Measurements from ENCODE around the gene IRAK1BP1.
"Not testable (repeated sequence)": the region's sequence is repeated elsewhere in the genome, so short reads cannot be mapped to it uniquely, and the experiment has no call there.

IRAK1BP1 gene, protein sequence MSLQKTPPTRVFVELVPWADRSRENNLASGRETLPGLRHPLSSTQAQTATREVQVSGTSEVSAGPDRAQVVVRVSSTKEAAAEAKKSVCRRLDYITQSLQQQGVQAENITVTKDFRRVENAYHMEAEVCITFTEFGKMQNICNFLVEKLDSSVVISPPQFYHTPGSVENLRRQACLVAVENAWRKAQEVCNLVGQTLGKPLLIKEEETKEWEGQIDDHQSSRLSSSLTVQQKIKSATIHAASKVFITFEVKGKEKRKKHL

DNA sequence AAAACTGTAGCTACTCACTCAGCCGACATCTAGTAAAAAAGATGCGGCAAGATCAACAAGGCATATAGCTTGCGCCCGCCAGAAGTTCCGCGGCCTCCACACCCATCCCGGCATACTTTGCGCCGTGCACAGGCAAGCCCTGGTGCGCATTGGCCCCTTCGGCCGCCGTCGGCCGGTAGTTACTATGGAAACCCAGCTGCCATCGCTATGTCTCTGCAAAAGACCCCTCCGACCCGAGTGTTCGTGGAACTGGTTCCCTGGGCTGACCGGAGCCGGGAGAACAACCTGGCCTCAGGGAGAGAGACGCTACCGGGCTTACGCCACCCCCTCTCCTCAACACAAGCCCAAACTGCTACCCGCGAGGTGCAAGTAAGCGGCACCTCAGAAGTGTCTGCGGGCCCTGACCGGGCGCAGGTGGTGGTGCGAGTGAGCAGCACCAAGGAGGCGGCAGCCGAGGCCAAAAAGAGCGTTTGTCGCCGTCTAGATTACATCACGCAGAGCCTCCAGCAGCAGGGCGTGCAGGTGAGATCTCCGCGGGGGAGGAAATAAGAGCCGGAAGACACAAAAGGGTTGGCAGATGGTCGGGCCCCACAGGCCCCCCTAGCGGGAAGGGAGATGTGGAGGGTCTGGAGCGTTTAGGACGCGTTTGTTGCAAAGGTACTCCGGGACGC is at the start of gene IRAK1BP1:
TSS of gene IRAK1BP1 (plus strand) at position 182 of the 671 bp plus-strand sequence. CDS start at position 208, 26 bp downstream.
- in situ Hi-C loops (cut with HindIII; ENCODE audit: low sequenced_read_pairs), result no loop called here

DNA sequence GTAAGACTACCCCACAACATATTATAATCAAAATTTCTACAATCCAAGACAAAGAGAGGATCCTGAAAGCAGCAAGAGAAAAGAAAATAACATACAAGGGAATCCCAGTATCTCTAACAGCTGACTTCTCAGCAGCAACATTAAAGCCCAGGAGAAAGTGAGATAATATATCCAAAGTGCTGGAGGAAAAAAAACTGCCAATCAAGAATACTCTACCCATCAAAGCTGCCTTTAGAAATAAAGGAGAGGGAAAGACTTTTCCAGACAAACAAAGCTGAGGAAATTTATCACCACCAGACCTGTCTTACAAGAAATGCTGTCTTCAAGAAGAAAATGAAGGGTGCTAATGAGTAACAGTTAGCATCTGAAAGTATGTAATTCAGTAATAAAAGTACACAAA is 43.3 kb upstream of the IRAK1BP1 start:
- in situ Hi-C loops (cut with HindIII; ENCODE audit: low sequenced_read_pairs), result no loop called here

DNA sequence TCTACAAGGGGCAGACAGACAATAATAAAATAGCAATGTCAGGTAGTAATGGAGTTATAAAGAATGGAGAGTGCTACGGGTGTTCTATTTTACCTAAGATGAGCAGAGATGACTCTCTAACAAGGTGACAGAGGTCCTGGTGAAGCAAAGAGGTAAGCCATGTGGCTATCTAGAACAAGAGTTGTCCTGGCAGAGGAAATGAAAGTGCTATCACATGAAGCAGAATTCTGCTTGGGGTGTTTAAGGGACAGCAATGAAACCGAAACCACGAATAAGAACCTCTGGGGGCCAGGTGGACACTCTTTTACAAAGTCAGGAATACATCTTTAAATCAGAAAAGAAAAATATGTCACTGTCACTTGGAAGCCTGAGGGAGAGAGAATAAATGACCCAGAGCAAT is 37.9 kb upstream of the IRAK1BP1 start:
- in situ Hi-C loops (cut with HindIII; ENCODE audit: low sequenced_read_pairs), result no loop called here

GRCh38 chr6:78830805-78831204 is 36.5 kb upstream of the IRAK1BP1 start:
- in situ Hi-C loops (cut with HindIII; ENCODE audit: low sequenced_read_pairs), result no loop called here

GRCh38 chr6:78831492-78831891 is 35.9 kb upstream of the IRAK1BP1 start:
- in situ Hi-C loops (cut with HindIII; ENCODE audit: low sequenced_read_pairs), result no loop called here

- in situ Hi-C loops (cut with HindIII; ENCODE audit: low sequenced_read_pairs), result no loop called here
Measured at GRCh38 chr6:78832091-78832808, 35.1 kb upstream of the IRAK1BP1 start.

- in situ Hi-C loops (cut with HindIII; ENCODE audit: low sequenced_read_pairs), result no loop called here
Measured at GRCh38 chr6:78835817-78836216, 31.5 kb upstream of the IRAK1BP1 start.

- in situ Hi-C loops (cut with HindIII; ENCODE audit: low sequenced_read_pairs), result no loop called here
Measured at GRCh38 chr6:78836598-78836997, 30.8 kb upstream of the IRAK1BP1 start.

- in situ Hi-C loops (cut with HindIII; ENCODE audit: low sequenced_read_pairs), result no loop called here
Measured at GRCh38 chr6:78841111-78841510, 26.2 kb upstream of the IRAK1BP1 start.

- in situ Hi-C loops (cut with HindIII; ENCODE audit: low sequenced_read_pairs), result no loop called here
Measured at GRCh38 chr6:78842953-78843352, 24.4 kb upstream of the IRAK1BP1 start.

GRCh38 chr6:78844899-78845298 is 22.5 kb upstream of the IRAK1BP1 start:
- in situ Hi-C loops (cut with HindIII; ENCODE audit: low sequenced_read_pairs), result no loop called here

- in situ Hi-C loops (cut with HindIII; ENCODE audit: low sequenced_read_pairs), result no loop called here
Measured at GRCh38 chr6:78845567-78845966, 21.8 kb upstream of the IRAK1BP1 start.

DNA sequence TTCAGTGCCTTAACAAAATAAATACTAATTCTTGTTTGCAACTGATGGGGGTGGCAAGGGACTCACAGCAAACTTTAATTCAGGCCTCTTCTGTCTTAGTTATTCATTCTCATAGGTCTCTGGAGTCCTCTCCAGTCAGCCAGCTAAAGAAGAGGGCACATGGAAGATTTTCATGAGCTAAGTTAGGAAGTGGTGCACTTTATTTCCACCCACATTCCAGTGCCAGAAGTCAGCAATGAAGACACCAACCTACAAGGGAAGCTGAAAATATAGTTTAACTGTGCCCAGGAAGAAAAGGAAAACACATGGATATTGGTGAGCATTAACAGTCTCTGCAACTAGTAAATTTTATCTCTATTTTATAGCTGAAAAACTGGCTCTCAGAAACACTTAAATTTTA is 16.7 kb upstream of the IRAK1BP1 start:
- in situ Hi-C loops (cut with HindIII; ENCODE audit: low sequenced_read_pairs), result no loop called here

DNA sequence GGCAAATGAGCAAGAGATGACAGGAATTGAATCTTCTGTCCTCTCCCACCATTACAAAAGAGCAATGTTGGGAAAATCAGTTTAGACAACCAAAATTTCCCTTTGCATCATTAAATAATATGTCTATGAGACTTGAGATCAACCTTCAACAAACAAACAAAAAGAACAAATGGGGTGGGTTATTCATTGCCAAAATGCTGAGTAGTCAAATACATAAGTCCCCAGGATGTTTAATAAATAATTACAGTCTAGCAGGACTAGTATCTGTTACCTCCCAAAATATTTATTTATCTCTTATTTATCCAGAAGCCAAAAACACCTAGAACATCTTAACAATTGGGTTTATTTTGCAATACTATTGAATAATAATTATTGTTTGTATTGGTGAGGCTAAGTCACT is 16.2 kb upstream of the IRAK1BP1 start:
- in situ Hi-C loops (cut with HindIII; ENCODE audit: low sequenced_read_pairs), result no loop called here

GRCh38 chr6:78854546-78854945 is 12.8 kb upstream of the IRAK1BP1 start:
- in situ Hi-C loops (cut with HindIII; ENCODE audit: low sequenced_read_pairs), result no loop called here

- in situ Hi-C loops (cut with HindIII; ENCODE audit: low sequenced_read_pairs), result not testable (repeated sequence)
Measured at GRCh38 chr6:78858339-78858938, 8.9 kb upstream of the IRAK1BP1 start.

DNA sequence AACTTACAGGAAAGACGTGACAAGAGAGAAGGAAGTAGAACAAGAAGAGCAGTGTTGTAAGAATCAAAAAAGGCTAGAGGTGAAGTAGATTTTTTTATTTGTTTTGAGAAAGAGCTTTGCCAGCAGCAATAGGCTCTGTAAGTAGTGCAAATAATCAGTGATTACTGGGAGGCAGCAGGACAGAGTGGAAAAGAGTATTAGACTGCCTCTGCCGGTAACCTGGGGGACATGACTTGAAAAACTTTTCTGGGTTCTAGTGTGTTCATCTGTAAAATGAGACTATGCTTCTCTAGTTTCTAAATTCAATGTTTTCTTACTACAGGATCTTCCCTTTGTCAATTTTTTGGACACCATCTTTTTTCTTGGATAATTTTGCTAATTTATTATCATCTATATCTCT is 5.8 kb upstream of the IRAK1BP1 start:
- in situ Hi-C loops (cut with HindIII; ENCODE audit: low sequenced_read_pairs), result no loop called here

GRCh38 chr6:78863576-78863975 is 3.8 kb upstream of the IRAK1BP1 start:
- in situ Hi-C loops (cut with HindIII; ENCODE audit: low sequenced_read_pairs), result no loop called here

GRCh38 chr6:78864957-78865356 is 2.4 kb upstream of the IRAK1BP1 start:
- in situ Hi-C loops (cut with HindIII; ENCODE audit: low sequenced_read_pairs), result no loop called here

- in situ Hi-C loops (cut with HindIII; ENCODE audit: low sequenced_read_pairs), result no loop called here
Measured at GRCh38 chr6:78867020-78867369, 356 bp upstream of the IRAK1BP1 start.

DNA sequence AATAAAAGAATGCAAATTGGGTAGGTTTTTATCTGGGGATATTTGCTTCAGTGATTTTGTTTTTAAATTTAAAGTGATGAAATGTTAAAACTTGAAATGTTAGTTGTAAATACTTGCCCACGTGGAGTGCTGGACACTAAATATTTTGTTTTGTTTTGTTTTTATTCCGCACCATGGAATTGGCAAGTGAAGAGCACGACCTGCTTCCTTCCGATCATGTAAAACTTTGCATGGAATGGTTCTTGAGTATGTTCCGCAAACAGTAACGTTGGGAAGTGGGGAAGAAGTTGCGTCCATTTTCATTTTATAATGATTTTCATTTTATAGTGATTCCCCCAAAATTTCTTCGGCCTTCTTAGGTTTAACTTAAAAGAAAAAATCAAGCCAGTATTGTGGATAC is 765 bp downstream of the IRAK1BP1 start:
- in situ Hi-C loops (cut with HindIII; ENCODE audit: low sequenced_read_pairs), result no loop called here

GRCh38 chr6:78875505-78875904 is 8.2 kb downstream of the IRAK1BP1 start:
- in situ Hi-C loops (cut with HindIII; ENCODE audit: low sequenced_read_pairs), result no loop called here
